ENCODE measurements around the gene SLC6A3. TPM values are rescaled to one million over a fixed set of nuclear protein-coding genes. Genes with fewer than 3 reads are reported as not detected.

SLC6A3 gene
- total RNA-seq, 1 donor, result not detected

GRCh38 chr5:1474866-1475543 is 29.8 kb upstream of the SLC6A3 start:
- H3K36me3 ChIP-seq (ENCODE audit: insufficient read depth, low read length), result peaks cover 39% of the 10 kb centered on the region
- H3K27ac ChIP-seq (ENCODE audit: low read depth, low read length), result no peak overlapping the region
- no peaks in the 10 kb centered on the region for H3K4me1 ChIP-seq (ENCODE audit: insufficient read depth, low read length)
- H3K9me3 ChIP-seq (ENCODE audit: low read depth, low read length), result no peaks in the 10 kb centered on the region
- H2AFZ ChIP-seq (ENCODE audit: low read length), result no peak overlapping the region
- H3K27me3 ChIP-seq (ENCODE audit: insufficient read depth, low read length), result no peaks in the 10 kb centered on the region
- TF ChIP-seq, protein P1, sequence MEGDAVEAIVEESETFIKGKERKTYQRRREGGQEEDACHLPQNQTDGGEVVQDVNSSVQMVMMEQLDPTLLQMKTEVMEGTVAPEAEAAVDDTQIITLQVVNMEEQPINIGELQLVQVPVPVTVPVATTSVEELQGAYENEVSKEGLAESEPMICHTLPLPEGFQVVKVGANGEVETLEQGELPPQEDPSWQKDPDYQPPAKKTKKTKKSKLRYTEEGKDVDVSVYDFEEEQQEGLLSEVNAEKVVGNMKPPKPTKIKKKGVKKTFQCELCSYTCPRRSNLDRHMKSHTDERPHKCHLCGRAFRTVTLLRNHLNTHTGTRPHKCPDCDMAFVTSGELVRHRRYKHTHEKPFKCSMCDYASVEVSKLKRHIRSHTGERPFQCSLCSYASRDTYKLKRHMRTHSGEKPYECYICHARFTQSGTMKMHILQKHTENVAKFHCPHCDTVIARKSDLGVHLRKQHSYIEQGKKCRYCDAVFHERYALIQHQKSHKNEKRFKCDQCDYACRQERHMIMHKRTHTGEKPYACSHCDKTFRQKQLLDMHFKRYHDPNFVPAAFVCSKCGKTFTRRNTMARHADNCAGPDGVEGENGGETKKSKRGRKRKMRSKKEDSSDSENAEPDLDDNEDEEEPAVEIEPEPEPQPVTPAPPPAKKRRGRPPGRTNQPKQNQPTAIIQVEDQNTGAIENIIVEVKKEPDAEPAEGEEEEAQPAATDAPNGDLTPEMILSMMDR (IDR thresholded peaks at IDR 0.05; ENCODE audit: extremely low read depth, low read depth, low read length), result no peak
- H3K79me2 ChIP-seq (ENCODE audit: insufficient read depth, low read length), result no peaks in the 10 kb centered on the region
- no peak overlapping the region for H3K4me3 ChIP-seq (ENCODE audit: insufficient read depth, low read length)
- H3K4me2 ChIP-seq (ENCODE audit: insufficient read depth, low read length), result no peak overlapping the region
- DNase-seq (ENCODE audit: insufficient read length, low spot score, missing footprints), result peak; percentile 80
- peaks cover 15% of the 10 kb centered on the region for H4K20me1 ChIP-seq (ENCODE audit: insufficient read depth, low read length)

DNA sequence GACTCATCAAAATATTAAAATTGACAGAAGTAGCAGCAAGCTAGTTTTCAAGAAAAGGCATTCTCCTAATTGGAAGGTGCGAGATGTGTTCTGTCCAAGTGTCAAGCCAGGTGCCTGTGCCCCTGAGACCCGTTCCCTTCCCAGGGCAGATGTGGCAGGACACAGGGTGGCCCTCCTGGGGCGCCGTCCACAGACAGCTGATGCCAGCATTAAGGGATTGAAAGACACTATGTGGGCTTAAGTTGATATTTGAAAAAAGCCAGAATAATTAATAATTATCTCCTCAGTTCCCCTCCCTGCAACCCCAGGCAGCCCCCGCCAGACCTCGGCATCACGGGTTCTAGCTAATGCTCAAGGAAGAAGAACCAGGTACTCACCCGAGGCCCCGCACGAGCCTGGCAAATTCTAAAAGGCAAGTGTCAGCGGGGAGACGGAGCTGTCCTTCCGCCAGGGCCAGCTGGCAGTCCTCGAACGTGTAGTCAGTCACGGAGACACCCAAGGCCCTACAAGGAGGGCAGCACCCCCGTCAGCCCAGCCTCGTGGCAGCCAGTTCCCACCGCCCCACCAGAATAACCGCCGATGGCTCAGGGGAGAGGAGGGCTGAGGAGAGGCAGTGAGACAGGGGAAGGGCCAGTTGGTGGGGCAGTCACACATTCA is 29.1 kb upstream of the SLC6A3 start:
- H3K4me2 ChIP-seq (ENCODE audit: insufficient read depth, low read length), result no peak overlapping the region
- H3K36me3 ChIP-seq (ENCODE audit: insufficient read depth, low read length), result peaks cover 37% of the 10 kb centered on the region
- H2AFZ ChIP-seq (ENCODE audit: low read length), result no peak overlapping the region
- DNase-seq (ENCODE audit: insufficient read length, low spot score, missing footprints), result peak; percentile 73
- H3K27ac ChIP-seq (ENCODE audit: low read depth, low read length), result no peak overlapping the region
- no peaks in the 10 kb centered on the region for H3K4me1 ChIP-seq (ENCODE audit: insufficient read depth, low read length)
- TF ChIP-seq, protein P1 (IDR thresholded peaks at IDR 0.05; ENCODE audit: extremely low read depth, low read depth, low read length), result no peak
- peaks cover 14% of the 10 kb centered on the region for H4K20me1 ChIP-seq (ENCODE audit: insufficient read depth, low read length)
- H3K27me3 ChIP-seq (ENCODE audit: insufficient read depth, low read length), result no peaks in the 10 kb centered on the region
- no peaks in the 10 kb centered on the region for H3K79me2 ChIP-seq (ENCODE audit: insufficient read depth, low read length)
- no peaks in the 10 kb centered on the region for H3K9me3 ChIP-seq (ENCODE audit: low read depth, low read length)
- H3K4me3 ChIP-seq (ENCODE audit: insufficient read depth, low read length), result no peak overlapping the region

DNA sequence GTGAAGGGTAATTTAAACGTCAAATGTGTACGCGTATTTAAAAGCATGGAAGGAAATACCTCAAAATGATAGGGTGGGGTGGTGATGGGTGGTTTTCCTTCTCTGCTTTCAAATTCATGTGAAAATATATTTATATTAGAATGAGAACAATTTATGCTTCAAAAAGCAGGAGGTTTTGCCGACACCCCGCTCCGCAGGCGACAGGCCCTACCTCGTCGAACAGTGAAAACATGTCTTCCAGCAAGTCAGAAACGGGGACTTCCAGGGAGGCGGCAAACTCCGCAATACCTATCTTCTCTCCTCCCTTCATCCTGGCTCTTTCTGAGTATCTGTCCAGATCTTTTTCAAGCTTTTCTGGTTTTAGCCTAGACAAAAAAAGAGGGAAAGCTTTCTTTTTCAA is 28.5 kb upstream of the SLC6A3 start:
- Histone ChIP-seq H3K4me1 (ENCODE audit: insufficient read depth, low read length) (no peaks in the 10 kb centered on the region), H2AFZ (ENCODE audit: low read length) (no peak overlapping the region), H3K4me2 (ENCODE audit: insufficient read depth, low read length) (no peak overlapping the region), H3K9me3 (ENCODE audit: low read depth, low read length) (no peaks in the 10 kb centered on the region), H3K27me3 (ENCODE audit: insufficient read depth, low read length) (no peaks in the 10 kb centered on the region), H3K79me2 (ENCODE audit: insufficient read depth, low read length) (no peaks in the 10 kb centered on the region), H4K20me1 (ENCODE audit: insufficient read depth, low read length) (peaks cover 9% of the 10 kb centered on the region), H3K4me3 (ENCODE audit: insufficient read depth, low read length) (no peak overlapping the region), H3K36me3 (ENCODE audit: insufficient read depth, low read length) (peaks cover 35% of the 10 kb centered on the region), H3K27ac (ENCODE audit: low read depth, low read length) (no peak overlapping the region)
- TF ChIP-seq, protein P1 (IDR thresholded peaks at IDR 0.05; ENCODE audit: extremely low read depth, low read depth, low read length), result no peak
- peak; percentile 84 for DNase-seq (ENCODE audit: insufficient read length, low spot score, missing footprints)

DNA sequence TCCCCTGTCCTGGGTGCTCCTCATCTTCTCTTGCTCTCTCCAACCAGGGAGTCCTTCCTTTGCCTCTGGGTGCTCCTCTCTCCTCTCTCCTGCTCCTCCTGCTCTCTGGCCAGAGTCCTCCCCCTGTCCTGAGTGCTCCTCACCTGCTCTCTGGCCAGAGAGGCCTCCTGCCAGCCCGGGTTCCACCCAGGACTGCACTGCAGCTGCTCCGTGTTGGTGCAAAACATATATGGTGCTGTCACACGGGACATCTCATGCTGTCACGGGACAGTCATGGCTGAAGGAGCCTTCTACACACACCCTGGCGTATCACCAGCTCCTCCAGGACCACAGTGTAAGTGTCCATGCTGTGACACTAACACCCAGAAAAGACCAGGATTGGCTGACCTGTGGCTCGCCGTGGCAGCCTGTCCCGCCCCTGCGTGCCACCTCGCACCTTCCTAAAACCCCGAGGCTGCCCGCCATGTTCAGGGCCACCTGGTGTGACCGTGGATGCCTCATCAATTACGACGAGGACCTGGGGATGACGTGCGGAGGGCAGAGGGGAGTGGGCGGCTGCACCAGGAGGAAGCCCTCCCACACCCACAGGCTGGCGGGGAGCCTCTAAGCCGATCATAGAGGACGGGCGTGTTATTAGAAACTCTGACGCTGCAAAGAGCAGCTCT is 27.9 kb upstream of the SLC6A3 start:
- Histone ChIP-seq H3K4me1 (ENCODE audit: insufficient read depth, low read length) (no peaks in the 10 kb centered on the region), H3K4me3 (ENCODE audit: insufficient read depth, low read length) (no peak overlapping the region), H3K4me2 (ENCODE audit: insufficient read depth, low read length) (no peak overlapping the region), H4K20me1 (ENCODE audit: insufficient read depth, low read length) (peaks cover 6% of the 10 kb centered on the region), H3K79me2 (ENCODE audit: insufficient read depth, low read length) (no peaks in the 10 kb centered on the region), H3K9me3 (ENCODE audit: low read depth, low read length) (no peaks in the 10 kb centered on the region), H3K36me3 (ENCODE audit: insufficient read depth, low read length) (peaks cover 37% of the 10 kb centered on the region), H2AFZ (ENCODE audit: low read length) (no peak overlapping the region), H3K27me3 (ENCODE audit: insufficient read depth, low read length) (no peaks in the 10 kb centered on the region), H3K27ac (ENCODE audit: low read depth, low read length) (no peak overlapping the region)
- TF ChIP-seq, protein P1 (IDR thresholded peaks at IDR 0.05; ENCODE audit: extremely low read depth, low read depth, low read length), result no peak
- DNase-seq (ENCODE audit: insufficient read length, low spot score, missing footprints), result peak; percentile 84
